GM21825 (cell line): ENCODE results near the gene MYLK2.
"Not testable (repeated sequence)": the region's sequence is repeated elsewhere in the genome, so short reads cannot be mapped to it uniquely, and the experiment has no call there.

Source experiments
- ATAC-seq: cut with Tn5 transposase; IDR thresholded peaks from one replicate; pipeline ENCODE4 v1.9.1; 2021; ENCODE audit warnings: mild to moderate bottlenecking, moderate library complexity; ENCODE audit not compliant: unreplicated experiment

The MYLK2 gene

GRCh38 chr20:31815408-31816188 is 3.6 kb upstream of the MYLK2 start:
- ATAC-seq = no peak

- no peak for ATAC-seq
These were observed 2.9 kb upstream of the MYLK2 start for GRCh38 chr20:31816221-31816620.

DNA sequence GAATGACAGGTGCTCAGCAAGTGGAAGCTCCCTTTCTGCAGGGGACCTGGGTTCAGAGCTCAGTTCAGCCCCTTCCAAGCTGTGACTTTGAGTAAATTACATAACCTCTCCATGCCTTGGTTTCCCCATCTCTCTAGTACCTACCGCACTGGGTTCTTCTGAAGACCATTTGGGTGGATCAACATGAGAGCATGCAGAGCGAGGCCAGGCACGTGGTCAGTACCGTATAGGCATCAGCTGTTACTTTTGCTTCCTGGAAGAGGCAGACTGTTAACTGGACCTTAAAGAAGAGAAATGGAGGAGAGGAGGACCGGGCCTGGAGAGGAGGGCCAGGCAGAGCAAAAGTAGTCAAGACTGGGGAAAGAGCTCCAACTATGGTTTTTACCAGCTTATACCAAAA is 1.7 kb upstream of the MYLK2 start:
- no peak for ATAC-seq

GRCh38 chr20:31818376-31818908 is 714 bp upstream of the MYLK2 start:
- ATAC-seq = no peak

DNA sequence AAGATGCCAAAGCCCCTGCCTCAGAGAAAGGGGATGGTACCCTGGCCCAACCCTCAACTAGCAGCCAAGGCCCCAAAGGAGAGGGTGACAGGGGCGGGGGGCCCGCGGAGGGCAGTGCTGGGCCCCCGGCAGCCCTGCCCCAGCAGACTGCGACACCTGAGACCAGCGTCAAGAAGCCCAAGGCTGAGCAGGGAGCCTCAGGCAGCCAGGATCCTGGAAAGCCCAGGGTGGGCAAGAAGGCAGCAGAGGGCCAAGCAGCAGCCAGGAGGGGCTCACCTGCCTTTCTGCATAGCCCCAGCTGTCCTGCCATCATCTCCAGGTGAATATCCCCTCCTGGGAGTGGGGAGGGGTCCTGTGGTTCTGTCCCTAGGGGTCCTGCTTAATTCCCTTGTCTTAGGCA is 1.1 kb downstream of the MYLK2 start:
- no peak for ATAC-seq

DNA sequence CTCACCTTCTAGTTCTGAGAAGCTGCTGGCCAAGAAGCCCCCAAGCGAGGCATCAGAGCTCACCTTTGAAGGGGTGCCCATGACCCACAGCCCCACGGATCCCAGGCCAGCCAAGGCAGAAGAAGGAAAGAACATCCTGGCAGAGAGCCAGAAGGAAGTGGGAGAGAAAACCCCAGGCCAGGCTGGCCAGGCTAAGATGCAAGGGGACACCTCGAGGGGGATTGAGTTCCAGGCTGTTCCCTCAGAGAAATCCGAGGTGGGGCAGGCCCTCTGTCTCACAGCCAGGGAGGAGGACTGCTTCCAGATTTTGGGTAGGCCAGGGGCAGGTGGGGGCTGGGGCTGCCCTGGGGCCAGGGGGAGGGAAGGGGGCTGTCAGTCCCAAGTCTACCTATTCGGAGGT is 2.3 kb downstream of the MYLK2 start:
- ATAC-seq = no peak

- peak; percentile 66 for ATAC-seq
These were observed 3.5 kb downstream of the MYLK2 start for GRCh38 chr20:31822421-31823330.

DNA sequence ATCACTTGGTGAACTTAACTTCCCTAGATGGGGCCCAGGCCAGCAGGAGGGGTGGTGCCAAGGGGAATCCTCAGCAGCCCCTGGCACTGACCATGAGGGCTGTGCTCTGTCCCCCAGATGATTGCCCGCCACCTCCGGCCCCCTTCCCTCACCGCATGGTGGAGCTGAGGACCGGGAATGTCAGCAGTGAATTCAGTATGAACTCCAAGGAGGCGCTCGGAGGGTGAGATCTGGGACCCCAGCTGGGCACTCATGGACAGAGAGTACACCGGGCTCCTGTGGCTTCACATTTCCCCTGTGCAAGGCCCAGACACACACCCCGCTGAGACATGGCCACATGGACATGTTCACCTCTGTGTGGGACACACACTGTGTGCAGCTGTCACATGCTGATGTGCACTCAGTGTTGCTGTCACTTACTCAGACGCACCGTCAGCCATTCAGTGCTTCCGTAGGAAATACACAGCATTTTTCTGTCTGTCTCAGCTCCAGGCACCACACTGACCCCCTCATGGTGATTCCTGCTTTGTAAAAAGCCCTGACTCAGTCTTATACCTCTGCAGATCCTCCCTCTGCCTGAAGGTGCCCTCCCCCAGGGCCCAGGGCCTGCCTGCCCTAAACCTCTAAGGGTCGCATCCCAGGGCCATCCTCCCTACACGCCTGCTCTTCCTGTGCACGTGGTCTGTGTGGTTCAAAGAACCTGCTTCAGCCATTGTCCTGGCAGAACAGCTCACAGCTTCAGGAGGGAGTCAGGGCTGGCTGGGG is 4.4 kb downstream of the MYLK2 start:
- ATAC-seq = no peak

DNA sequence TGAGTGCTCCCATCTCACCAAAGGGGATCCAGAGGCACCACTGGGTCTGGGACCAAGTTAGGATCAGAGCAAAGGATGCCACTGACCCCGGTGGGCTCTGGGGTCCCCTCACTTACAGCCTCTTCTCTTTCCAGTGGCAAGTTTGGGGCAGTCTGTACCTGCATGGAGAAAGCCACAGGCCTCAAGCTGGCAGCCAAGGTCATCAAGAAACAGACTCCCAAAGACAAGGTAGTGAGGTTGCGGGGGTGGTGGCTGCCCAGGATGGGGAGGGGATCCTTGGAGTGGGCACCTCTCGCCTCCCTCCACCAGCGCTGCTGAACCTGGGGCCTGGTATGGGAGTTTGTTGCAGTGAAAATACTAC is 4.9 kb downstream of the MYLK2 start:
- ATAC-seq = no peak

DNA sequence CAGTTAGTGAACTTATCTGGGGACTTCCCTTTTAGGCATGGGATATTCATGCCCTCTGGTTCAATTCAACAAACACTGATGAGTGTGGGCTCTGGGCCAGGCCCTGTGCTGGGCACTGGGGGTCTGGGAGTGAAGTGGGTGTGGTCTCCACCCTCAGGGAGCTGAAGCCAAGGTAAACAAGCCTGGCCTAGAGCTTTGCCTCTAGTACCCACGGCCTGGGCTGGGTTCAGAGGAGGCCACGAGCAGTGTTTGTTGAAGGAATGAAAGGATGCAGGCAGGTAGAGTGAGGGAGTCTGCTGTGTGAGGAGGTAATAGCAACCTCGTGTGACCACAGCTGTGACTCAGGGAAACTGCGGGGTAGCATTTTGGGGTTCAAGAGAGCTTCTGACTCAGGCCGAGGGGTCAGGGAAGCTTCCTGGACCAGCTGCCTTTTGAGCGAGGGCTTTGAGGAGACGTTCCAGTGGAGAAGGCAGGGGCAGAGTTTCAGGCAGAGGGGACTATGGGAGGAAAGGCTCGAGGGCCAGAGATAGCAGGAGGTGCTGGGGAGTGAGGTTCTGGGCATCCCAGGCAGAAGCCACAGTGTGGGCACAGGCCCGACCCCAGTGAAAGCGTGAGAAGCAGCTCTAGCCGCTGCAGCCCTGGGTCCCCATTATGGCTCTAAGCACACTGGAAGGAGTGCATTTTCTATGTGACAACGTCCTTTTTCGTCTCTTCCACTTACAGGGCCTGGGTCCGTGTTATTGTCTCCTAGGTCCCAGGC is 5.6 kb downstream of the MYLK2 start:
- no peak for ATAC-seq

DNA sequence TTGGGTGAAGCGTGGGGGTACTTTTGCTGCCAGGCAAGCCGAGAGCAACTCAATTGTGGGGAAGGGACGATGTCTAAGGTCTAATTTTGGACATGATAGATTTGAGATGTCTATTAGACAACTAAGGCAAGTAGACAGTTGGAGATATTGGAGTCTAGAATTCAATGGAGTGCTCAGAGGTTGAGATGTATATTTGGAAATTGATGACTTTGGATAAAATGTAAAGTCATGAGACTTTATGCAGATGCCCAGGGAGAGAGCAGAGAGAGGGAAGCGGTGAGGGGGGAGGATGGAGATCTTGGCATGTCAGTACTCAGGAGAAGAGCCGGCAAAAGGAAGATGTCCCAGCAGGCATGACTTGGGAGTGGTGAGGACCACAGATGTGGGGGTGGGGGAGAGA is 6.9 kb downstream of the MYLK2 start:
- no peak for ATAC-seq

- ATAC-seq = no peak
These were observed 7.9 kb downstream of the MYLK2 start for GRCh38 chr20:31827059-31827458.

DNA sequence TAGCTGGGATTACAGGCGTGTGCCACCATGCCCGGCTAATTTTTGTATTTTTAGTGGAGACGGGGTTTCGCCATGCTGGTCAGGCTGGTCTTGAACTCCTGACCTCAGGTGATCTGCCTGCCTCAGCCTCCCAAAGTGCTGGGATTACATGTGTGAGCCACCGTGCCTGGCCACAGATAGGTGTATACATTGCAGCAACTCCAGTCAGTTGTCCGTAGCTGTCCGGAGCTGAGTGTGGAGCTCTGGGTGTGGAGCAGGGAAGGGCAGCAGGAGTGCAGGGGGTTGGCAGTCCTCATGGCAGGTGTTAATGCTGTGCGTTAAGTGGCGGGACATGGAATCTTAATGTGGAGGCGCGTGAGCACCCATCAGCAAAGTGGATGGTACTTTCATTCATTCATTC is 8.9 kb downstream of the MYLK2 start:
- ATAC-seq = not testable (repeated sequence)

- no peak for ATAC-seq
These were observed 10.6 kb downstream of the MYLK2 start for GRCh38 chr20:31829731-31830130.

GRCh38 chr20:31830406-31830981 is 11.3 kb downstream of the MYLK2 start:
- ATAC-seq = no peak

- no peak for ATAC-seq
These were observed 12.1 kb downstream of the MYLK2 start for GRCh38 chr20:31831211-31831610.

- ATAC-seq = no peak
These were observed 12.7 kb downstream of the MYLK2 start for GRCh38 chr20:31831771-31832306.

DNA sequence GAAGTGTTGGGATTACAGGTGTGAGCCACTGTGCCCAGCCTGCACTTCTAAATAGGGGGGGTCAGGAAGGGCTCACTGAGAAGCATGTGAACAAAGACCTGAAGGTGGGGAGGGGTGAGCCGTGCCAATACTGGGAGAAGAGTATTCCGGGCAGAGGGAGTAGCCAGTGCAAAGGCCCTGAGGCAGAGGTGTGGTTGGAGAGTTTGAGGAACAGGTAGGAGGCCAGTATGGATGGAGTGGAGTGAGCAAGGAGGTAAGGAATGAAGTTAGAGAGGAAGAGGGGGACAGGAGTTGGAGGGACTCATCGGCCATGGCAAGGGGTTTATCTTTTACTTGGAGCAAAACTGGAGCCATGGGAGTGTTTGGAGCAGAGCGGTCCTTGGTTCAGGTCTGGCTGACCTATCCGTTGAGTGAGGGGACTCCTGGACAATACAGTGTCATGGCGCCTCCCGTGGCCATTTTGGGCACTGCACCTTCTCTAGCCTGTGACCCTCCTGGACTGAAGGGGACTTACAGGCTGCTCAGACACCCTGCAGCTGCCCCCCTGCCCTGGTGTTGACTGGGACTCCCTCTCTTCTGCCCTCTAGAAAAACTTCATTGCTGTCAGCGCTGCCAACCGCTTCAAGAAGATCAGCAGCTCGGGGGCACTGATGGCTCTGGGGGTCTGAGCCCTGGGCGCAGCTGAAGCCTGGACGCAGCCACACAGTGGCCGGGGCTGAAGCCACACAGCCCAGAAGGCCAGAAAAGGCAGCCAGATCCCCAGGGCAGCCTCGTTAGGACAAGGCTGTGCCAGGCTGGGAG is 14.2 kb downstream of the MYLK2 start:
- no peak for ATAC-seq

DNA sequence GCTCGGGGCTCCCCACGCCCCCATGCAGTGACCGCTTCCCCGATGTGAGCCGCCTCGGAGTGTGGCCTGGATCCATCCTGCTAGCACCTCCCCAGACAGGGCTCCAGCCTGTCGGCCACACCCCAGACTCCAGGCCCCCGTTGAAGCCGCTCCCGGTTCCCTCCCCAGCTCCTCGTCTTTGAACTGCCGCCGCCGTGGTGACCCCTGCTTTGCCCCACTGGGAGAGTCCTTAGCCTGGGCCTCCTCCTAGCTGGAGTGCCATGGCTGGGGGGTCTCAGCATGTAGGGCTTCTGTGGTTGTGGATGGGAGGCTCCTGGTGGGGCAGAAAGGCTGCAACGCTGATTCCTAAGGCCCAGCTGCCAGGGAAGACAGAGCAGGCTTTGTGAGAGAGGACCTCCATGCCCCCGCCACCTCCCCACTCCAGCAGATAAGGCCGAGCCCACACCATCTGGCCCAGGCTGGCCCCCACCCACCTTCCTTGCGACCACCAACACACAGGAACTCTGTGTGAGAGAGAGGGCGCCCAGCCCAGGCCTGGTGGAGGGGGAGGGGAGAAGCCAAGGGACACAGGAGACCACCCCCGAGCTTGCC is 14.9 kb downstream of the MYLK2 start:
- no peak for ATAC-seq
